Bronchial epithelial cell (primary cell): ENCODE measurements around the gene DKK3. TPM values are rescaled to one million over a fixed set of nuclear protein-coding genes. Genes with fewer than 3 reads are reported as not detected.
A peak's percentile ranks its signal among the peaks of the same experiment; 100 is the strongest.
"Not testable (repeated sequence)": the region's sequence is repeated elsewhere in the genome, so short reads cannot be mapped to it uniquely, and the experiment has no call there.

ENCODE experiments used
- DNase-seq: peaks from one replicate; pipeline ENCODE4 v3.0.0-alpha.2; 2010; ENCODE audit warnings: low read depth
- FAIRE-seq: peaks from 2 replicates; lab custom pipeline; 2011; peaks lifted over from hg19 to GRCh38; lab: Jason Lieb, UNC
- H3K27me3 ChIP-seq: 2 replicates; pipeline ENCODE4 v1.5.1; 2011; ENCODE audit warnings: low read length; ENCODE audit not compliant: control insufficient read depth, insufficient read depth
- H3K36me3 ChIP-seq: 2 replicates; pipeline ENCODE4 v1.5.1; 2011; ENCODE audit warnings: low read length; ENCODE audit not compliant: control insufficient read depth, insufficient read depth
- H3K4me3 ChIP-seq: 2 replicates; pipeline ENCODE4 v1.5.1; 2011; ENCODE audit warnings: mild to moderate bottlenecking, low read depth, low read length, control low read depth
- total RNA-seq: library from RNA; depleted of rRNA; stranded (reverse); fragments of >200 nt; gene quantifications from 2 replicates; pipeline ENCODE4 v1.2.1, GENCODE V29; 2014
- TF ChIP-seq, protein P1 (sequence below): IDR thresholded peaks from 2 replicates; pipeline ENCODE4 v1.5.1; 2011; ENCODE audit warnings: mild to moderate bottlenecking, moderate library complexity, low read length, control low read depth, inconsistent platforms; ENCODE audit not compliant: insufficient read depth, severe bottlenecking

The DKK3 gene
- total RNA-seq, 1 donor from 2014 or later: 72.4 TPM

DNA sequence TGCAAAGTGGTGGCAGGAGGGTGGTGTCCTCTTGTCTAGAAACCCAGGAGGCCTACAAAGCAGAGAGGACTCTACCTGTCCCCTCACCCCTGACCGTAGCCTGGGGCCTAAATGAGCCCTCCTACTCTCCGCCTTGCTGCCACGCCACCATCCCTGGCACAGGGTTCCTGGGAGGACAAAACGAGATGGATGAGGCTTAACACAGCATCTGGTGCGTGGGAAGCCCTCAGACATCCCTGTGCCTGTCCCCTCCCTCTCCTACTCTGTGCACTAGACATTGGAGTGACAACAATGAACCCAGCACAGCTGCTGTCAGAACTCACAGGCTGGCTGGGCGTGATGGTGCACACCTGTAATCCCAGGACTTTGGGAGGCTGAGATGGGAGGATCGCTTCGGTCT is 36.4 kb upstream of the DKK3 start:
- no peak for FAIRE-seq
- TF ChIP-seq, protein P1, sequence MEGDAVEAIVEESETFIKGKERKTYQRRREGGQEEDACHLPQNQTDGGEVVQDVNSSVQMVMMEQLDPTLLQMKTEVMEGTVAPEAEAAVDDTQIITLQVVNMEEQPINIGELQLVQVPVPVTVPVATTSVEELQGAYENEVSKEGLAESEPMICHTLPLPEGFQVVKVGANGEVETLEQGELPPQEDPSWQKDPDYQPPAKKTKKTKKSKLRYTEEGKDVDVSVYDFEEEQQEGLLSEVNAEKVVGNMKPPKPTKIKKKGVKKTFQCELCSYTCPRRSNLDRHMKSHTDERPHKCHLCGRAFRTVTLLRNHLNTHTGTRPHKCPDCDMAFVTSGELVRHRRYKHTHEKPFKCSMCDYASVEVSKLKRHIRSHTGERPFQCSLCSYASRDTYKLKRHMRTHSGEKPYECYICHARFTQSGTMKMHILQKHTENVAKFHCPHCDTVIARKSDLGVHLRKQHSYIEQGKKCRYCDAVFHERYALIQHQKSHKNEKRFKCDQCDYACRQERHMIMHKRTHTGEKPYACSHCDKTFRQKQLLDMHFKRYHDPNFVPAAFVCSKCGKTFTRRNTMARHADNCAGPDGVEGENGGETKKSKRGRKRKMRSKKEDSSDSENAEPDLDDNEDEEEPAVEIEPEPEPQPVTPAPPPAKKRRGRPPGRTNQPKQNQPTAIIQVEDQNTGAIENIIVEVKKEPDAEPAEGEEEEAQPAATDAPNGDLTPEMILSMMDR: no peak
- H3K4me3 ChIP-seq: no peak overlapping the region
- H3K36me3 ChIP-seq: no peaks in the 10 kb centered on the region
- no peak for DNase-seq
- no peaks in the 10 kb centered on the region for H3K27me3 ChIP-seq

DNA sequence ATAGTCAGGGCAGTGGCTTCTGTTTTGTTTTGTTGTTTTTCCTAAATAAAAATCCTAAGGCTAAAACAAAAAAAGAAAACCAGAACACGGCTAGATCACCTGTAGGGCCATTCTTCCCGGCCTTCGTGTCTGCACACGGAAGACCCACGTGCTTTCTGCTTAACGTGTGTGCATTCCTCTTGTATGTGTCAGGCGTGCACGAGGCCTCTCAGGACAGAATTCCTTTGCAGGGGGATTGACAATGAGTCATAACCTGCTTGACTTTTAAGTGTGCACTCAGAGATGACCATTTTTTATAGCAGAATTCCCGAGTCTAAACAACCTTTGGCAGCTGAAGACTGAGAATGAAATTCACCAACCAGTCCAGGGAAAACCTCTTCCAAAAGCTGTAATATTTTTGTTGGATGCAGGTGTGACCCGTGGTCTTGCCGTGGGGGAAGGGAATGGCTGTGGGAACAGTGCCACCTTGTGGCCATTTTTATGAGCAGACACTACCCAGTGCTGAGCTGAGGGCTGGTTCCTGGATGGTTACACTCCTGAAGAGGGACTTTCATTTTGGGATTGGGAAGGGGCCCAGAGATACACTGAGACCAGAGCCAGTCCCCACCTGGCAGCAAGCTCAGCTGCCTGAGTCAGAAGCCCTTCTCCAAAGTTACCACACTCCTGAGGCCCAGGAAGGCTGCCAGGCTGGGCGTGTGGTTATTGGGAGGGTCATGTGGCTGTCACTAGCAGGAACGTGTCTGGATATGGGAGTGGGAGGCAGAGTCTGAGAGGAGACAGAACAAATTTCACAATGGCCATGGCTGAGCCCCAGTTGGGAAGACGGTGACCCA is 35.7 kb upstream of the DKK3 start:
- TF ChIP-seq, protein P1: peak; percentile 66
- H3K36me3 ChIP-seq: no peaks in the 10 kb centered on the region
- no peak overlapping the region for H3K4me3 ChIP-seq
- no peaks in the 10 kb centered on the region for H3K27me3 ChIP-seq
- DNase-seq: peak; percentile 96
- peak; percentile 94 for FAIRE-seq

DNA sequence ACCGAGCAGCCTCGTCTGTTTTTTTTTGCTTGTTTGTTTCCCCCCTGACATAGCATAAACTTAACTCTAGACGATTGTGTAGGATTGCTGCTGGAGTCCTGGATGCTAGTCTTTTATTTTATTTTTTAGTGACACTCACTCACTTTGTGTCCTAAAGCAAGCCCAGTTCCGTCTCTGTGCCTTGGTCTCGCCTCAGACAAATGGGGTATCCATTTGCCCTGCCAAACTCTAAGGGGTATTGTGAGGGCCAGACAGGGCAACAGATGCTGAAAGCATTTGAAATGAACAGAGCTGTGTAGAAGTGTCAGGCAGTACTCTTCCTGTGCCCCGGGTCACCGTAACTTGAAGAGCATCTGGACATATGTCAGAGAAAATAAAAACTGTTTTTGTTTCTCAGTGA is 34.8 kb upstream of the DKK3 start:
- Histone ChIP-seq H3K4me3 (no peak overlapping the region), H3K27me3 (no peaks in the 10 kb centered on the region), H3K36me3 (no peaks in the 10 kb centered on the region)
- no peak for DNase-seq
- FAIRE-seq: no peak
- TF ChIP-seq, protein P1: no peak

DNA sequence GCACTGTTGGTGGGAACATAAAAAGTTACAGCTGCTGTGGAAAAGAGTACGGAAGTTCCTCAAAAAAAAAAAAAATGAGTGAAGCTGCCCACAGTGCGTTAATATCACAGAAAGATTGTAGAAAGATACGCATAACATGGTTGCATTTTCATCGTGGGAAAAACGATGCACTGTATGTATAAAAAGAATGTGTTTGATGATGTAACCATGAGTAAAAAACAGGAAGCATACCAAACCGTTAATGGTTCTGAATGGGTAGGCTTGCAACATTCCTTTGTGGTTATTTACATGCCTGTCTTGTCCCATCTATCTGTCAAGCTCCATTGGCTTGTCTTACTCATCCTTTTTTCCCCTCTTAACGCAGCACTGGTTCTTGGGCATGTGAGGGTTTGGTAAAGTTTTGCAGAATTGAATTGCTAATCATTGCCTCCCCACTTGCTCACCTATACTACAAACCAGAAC is 33.8 kb upstream of the DKK3 start:
- peak; percentile 97 for DNase-seq
- Histone ChIP-seq H3K27me3 (no peaks in the 10 kb centered on the region), H3K4me3 (no peak overlapping the region), H3K36me3 (no peaks in the 10 kb centered on the region)
- no peak for FAIRE-seq
- TF ChIP-seq, protein P1: no peak

DNA sequence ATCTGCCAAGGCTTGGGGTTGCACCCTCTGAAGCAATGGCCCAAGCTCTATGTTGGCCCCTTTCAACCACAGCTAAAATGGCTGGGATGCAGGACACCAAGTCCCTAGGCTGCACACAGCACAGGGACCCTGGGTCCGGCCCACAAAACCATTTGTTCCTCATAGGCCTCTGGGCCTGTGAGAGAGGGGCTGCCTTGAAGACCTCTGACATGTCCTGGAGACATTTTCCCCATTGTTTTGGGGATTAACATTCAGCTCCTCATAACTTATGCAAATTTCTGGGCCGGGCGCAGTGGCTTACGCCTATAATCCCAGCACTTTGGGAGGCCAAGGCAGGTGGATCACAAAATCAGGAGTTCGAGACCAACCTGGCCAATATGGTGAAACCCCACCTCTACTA is 32.3 kb upstream of the DKK3 start:
- H3K27me3 ChIP-seq, H3K4me3 ChIP-seq, FAIRE-seq, H3K36me3 ChIP-seq, DNase-seq: not testable (repeated sequence)

DNA sequence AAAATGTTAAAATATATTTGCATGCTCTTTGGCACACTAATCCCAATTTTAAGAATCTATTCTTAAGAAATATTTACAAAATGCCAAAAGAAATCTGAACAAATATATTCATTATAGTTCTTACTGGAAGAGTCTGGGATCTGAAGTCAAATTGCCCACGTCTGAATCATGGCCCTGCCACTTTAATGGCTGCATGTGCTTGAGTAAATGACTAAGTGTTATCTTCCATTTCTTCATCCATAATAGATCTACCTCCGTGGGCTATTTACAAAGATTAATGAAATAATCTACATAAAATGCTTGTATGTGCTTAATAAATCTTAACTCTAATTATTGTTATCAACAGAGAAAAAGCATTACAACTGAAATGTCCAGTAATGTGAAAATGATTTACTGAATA is 24.5 kb upstream of the DKK3 start:
- DNase-seq (no peak), FAIRE-seq (no peak)
- no peaks in the 10 kb centered on the region for H3K27me3 ChIP-seq
- TF ChIP-seq, protein P1: no peak
- no peaks in the 10 kb centered on the region for H3K36me3 ChIP-seq
- no peak overlapping the region for H3K4me3 ChIP-seq
